AG04449 (cell line): ENCODE measurements around the gene SLX9.
A peak's percentile ranks its signal among the peaks of the same experiment; 100 is the strongest.

Source experiments
- CTCF ChIA-PET: fragments of 350-600 bp; formaldehyde crosslinking; extraction: SDS; loops from one replicate; lab custom pipeline; 2021; ENCODE audit warnings: antibody characterized with exemption; lab: Yijun Ruan, JAX
- POLR2A ChIA-PET: fragments of 400-600, 350-600 bp; formaldehyde crosslinking; extraction: SDS; loops from one replicate; lab custom pipeline; 2020; ENCODE audit warnings: antibody characterized with exemption, inconsistent platforms; lab: Yijun Ruan, JAX
- DNase-seq: peaks from one replicate; pipeline ENCODE4 v3.0.0-alpha.2; 2010; ENCODE audit warnings: low read depth, low spot score
- H3K4me3 ChIP-seq: 2 replicates; pipeline ENCODE4 v1.5.1; 2011; ENCODE audit warnings: low read depth, mild to moderate bottlenecking, control low read depth, low read length
- CTCF ChIP-seq: IDR thresholded peaks from one replicate; pipeline ENCODE4 v1.5.1; 2011; ENCODE audit warnings: mild to moderate bottlenecking, moderate library complexity, low read length, control low read depth, inconsistent platforms; ENCODE audit not compliant: insufficient read depth; ENCODE audit errors: missing control alignments

Gene SLX9

GRCh38 chr21:44935533-44935927, 4.3 kb upstream of the SLX9 start:
- ChIA-PET POLR2A (no interaction called here), CTCF (interaction anchor here (1.1 to 4.9 kb wide), 2 partner anchors 136 to 201 kb away, joined by 3 to 52 read pairs; partner anchors contain the start of gene UBE2G2)
- no peak for DNase-seq
- no peak overlapping the region for H3K4me3 ChIP-seq
- no peak for TF ChIP-seq CTCF

- ChIA-PET CTCF (interaction anchor here (1.6 to 12.7 kb wide), 4 partner anchors 11 to 198 kb away, joined by 4 to 270 read pairs (median 24); no protein-coding TSS in a partner anchor), POLR2A (interaction anchor here (1.0 kb wide), 1 partner anchor 23 kb away, joined by 3 read pairs; no protein-coding TSS in a partner anchor)
- no peak for TF ChIP-seq CTCF
- DNase-seq, result no peak
- peak overlapping the region; percentile 91 for H3K4me3 ChIP-seq
These were observed 877 bp upstream of the SLX9 start for GRCh38 chr21:44938772-44939531.

- no peak for TF ChIP-seq CTCF
- ChIA-PET CTCF (interaction anchor here (0.7 to 12.7 kb wide), 9 partner anchors 8 to 197 kb away, joined by 3 to 270 read pairs (median 4); no protein-coding TSS in a partner anchor), POLR2A (interaction anchor here (0.6 to 1.0 kb wide), 4 partner anchors 13 to 132 kb away, joined by 3 to 4 read pairs (median 3); partner anchors contain the start of gene SUMO3)
- peak overlapping the region; percentile 91 for H3K4me3 ChIP-seq
- no peak for DNase-seq
These were observed 345 bp downstream of the SLX9 start for GRCh38 chr21:44940116-44940631.

GRCh38 chr21:44941567-44941966, 1.7 kb downstream of the SLX9 start:
- ChIA-PET CTCF (interaction anchor here (0.9 to 27.1 kb wide), 6 partner anchors 8 to 197 kb away, joined by 3 to 601 read pairs (median 14); no protein-coding TSS in a partner anchor), POLR2A (interaction anchor here (1.3 kb wide), 1 partner anchor 68 kb away, joined by 6 read pairs; the partner anchor contains the start of gene PTTG1IP)
- H3K4me3 ChIP-seq, result peak overlapping the region; percentile 91; the same call in 1 of the 2 replicates
- no peak for TF ChIP-seq CTCF
- DNase-seq, result no peak

GRCh38 chr21:44942566-44942965, 2.7 kb downstream of the SLX9 start:
- CTCF ChIA-PET, result interaction anchor here (1.6 to 27.1 kb wide), 5 partner anchors 8 to 196 kb away, joined by 4 to 601 read pairs (median 23); no protein-coding TSS in a partner anchor
- no peak for TF ChIP-seq CTCF
- H3K4me3 ChIP-seq, result no peak overlapping the region
- no peak for DNase-seq
- POLR2A ChIA-PET, result no interaction called here
